MM.1S (cell line): ENCODE data around the gene TGFBI.

Source experiments
- DNase-seq: peaks from one replicate; pipeline ENCODE4 v3.0.0-alpha.2; 2015
- H2AFZ ChIP-seq: fragments of 300-600 bp; sonication (generic); 2 replicates; pipeline ENCODE4 v1.6.0; 2016; ENCODE audit warnings: antibody characterized with exemption, low read length
- H3F3A ChIP-seq: fragments of 300-600 bp; sonication (generic); 2 replicates; pipeline ENCODE4 v1.6.1; 2016; ENCODE audit warnings: mild to moderate bottlenecking, antibody characterized with exemption, low read length, moderate library complexity, mixed read lengths; ENCODE audit not compliant: insufficient read depth
- H3K27ac ChIP-seq: fragments of 300-600 bp; sonication (generic); 2 replicates; pipeline ENCODE4 v1.5.1; 2016; ENCODE audit warnings: mild to moderate bottlenecking, low read length
- H3K27me3 ChIP-seq: fragments of 300-600 bp; sonication (generic); replicated peaks from 2 replicates; pipeline ENCODE4 v1.6.0; 2016; ENCODE audit warnings: low read length; ENCODE audit not compliant: insufficient read depth
- H3K36me3 ChIP-seq: fragments of 300-600 bp; sonication (generic); replicated peaks from 2 replicates; pipeline ENCODE4 v1.6.1; 2016; ENCODE audit warnings: mild to moderate bottlenecking, low read length, mixed read lengths; ENCODE audit not compliant: insufficient read depth
- H3K4me1 ChIP-seq: fragments of 300-600 bp; sonication (generic); 2 replicates; pipeline ENCODE4 v1.6.1; 2016; ENCODE audit warnings: low read length, mixed read lengths
- H3K4me2 ChIP-seq: fragments of 300-600 bp; sonication (generic); 2 replicates; pipeline ENCODE4 v1.6.0; 2016; ENCODE audit warnings: low read depth, low read length
- H3K4me3 ChIP-seq: fragments of 300-600 bp; sonication (generic); 2 replicates; pipeline ENCODE4 v1.5.1; 2016; ENCODE audit warnings: low read length, mixed read lengths
- H3K79me2 ChIP-seq: fragments of 300-600 bp; sonication (generic); 2 replicates; pipeline ENCODE4 v1.6.1; 2016; ENCODE audit warnings: mixed run types, low read length, mixed read lengths
- H3K9ac ChIP-seq: fragments of 300-600 bp; sonication (generic); 2 replicates; pipeline ENCODE4 v1.6.1; 2016; ENCODE audit warnings: low read length, mixed read lengths
- H3K9me2 ChIP-seq: fragments of 300-600 bp; sonication (generic); replicated peaks from 2 replicates; pipeline ENCODE4 v1.6.1; 2016; ENCODE audit warnings: mild to moderate bottlenecking, low read length, mixed read lengths; ENCODE audit not compliant: insufficient read depth
- H3K9me3 ChIP-seq: fragments of 300-600 bp; sonication (generic); replicated peaks from 2 replicates; pipeline ENCODE4 v1.6.1; 2016; ENCODE audit warnings: mild to moderate bottlenecking, low read length, mixed read lengths; ENCODE audit not compliant: insufficient read depth
- H4K20me1 ChIP-seq: fragments of 300-600 bp; sonication (generic); 2 replicates; pipeline ENCODE4 v1.6.1; 2016; ENCODE audit warnings: mild to moderate bottlenecking, low read length, moderate library complexity, mixed read lengths; ENCODE audit not compliant: insufficient read depth
- EZH2 ChIP-seq: fragments of 300-600 bp; sonication (generic); optimal IDR thresholded peaks from 2 replicates; pipeline ENCODE3; 2017; ENCODE audit warnings: low read depth, mild to moderate bottlenecking, antibody characterized with exemption, low read length, mixed read lengths
- EZH2phosphoT487 ChIP-seq: fragments of 300-600 bp; sonication (generic); IDR thresholded peaks from 2 replicates; pipeline ENCODE4 v1.6.1; 2018; ENCODE audit warnings: antibody characterized with exemption, low read length
- TF ChIP-seq, protein P1 (sequence below): fragments of 300-600 bp; sonication (generic); IDR thresholded peaks from 2 replicates; pipeline ENCODE4 v1.5.1; 2016; ENCODE audit warnings: antibody characterized with exemption, low read length, mixed read lengths

TGFBI gene

DNA sequence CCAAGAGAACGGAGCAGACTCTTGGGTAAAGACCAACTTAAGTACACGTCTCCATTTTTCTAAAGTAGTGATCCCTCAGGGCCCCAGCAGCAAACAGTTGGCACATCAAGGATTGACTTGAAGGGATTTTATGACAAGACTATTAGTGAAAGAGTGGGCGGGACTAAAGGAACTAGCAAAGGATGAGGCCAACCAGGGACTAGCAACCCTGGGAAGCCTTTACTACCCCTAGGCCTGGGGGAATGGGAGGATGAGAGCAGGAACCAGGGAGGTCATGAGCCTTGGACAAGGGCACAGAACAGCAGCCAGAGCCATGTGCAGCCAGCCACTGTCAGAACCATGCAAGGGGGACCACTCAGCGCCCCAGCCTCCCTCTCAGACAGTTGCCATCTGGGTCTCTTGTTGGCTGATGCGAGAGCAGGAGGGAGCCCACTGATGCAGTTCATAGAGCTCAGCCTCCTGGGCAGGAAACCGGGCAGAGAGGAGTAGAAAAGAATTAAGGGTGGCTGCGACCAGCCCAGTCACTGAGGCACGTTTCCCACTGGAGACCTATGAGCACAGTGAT is 28.1 kb downstream of the TGFBI start:
- Histone ChIP-seq H3K9me2 (no peaks in the 10 kb centered on the region), H3K4me1 (no peaks in the 10 kb centered on the region), H3K9me3 (no peaks in the 10 kb centered on the region), H3F3A (no peaks in the 10 kb centered on the region), H3K9ac (no peak overlapping the region), H3K27me3 (no peaks in the 10 kb centered on the region), H3K36me3 (no peaks in the 10 kb centered on the region), H3K4me3 (no peak overlapping the region), H3K27ac (no peak overlapping the region), H2AFZ (no peak overlapping the region), H3K79me2 (no peaks in the 10 kb centered on the region), H4K20me1 (no peaks in the 10 kb centered on the region), H3K4me2 (no peak overlapping the region)
- TF ChIP-seq, protein P1, sequence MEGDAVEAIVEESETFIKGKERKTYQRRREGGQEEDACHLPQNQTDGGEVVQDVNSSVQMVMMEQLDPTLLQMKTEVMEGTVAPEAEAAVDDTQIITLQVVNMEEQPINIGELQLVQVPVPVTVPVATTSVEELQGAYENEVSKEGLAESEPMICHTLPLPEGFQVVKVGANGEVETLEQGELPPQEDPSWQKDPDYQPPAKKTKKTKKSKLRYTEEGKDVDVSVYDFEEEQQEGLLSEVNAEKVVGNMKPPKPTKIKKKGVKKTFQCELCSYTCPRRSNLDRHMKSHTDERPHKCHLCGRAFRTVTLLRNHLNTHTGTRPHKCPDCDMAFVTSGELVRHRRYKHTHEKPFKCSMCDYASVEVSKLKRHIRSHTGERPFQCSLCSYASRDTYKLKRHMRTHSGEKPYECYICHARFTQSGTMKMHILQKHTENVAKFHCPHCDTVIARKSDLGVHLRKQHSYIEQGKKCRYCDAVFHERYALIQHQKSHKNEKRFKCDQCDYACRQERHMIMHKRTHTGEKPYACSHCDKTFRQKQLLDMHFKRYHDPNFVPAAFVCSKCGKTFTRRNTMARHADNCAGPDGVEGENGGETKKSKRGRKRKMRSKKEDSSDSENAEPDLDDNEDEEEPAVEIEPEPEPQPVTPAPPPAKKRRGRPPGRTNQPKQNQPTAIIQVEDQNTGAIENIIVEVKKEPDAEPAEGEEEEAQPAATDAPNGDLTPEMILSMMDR = no peak
- no peak for TF ChIP-seq EZH2
- TF ChIP-seq EZH2phosphoT487 = no peak
- DNase-seq = no peak

DNA sequence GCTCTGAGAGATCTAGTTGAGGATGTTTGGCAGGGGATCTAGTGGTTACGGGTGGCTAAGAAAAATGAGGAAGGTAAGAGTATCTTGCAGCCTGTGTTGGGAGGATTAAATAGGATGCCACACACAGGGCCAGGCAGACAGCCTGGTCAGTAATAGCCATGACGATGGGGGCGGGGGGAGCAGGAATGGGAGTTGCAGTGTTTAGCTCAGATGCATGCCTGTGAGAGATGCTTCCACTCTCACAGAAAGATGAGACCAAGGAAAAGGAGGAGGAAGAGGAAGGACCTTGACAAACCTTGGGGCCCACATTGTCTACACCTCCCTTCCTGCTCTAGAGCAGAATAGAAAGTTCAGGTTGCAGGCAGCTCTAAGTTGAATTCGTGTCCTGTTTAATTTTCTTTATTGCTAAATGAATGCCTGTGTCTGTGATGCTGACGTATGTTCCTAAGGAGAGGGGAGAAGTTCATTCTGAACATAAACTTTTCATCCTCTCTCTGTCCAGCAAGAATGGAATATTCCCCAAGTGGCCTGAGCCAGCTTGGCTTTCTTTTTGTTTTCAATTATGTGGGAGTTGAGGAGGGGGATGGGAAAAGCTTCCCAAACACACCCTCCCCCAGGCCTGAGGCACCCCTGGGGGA is 28.7 kb downstream of the TGFBI start:
- Histone ChIP-seq H3K36me3 (no peaks in the 10 kb centered on the region), H3K27ac (no peak overlapping the region), H3K4me1 (peaks cover 4% of the 10 kb centered on the region; the same call in 1 of the 2 replicates), H2AFZ (no peak overlapping the region), H3K9me2 (no peaks in the 10 kb centered on the region), H3K79me2 (no peaks in the 10 kb centered on the region), H3K4me3 (no peak overlapping the region), H4K20me1 (no peaks in the 10 kb centered on the region), H3K4me2 (no peak overlapping the region), H3K9me3 (no peaks in the 10 kb centered on the region), H3K27me3 (no peaks in the 10 kb centered on the region), H3K9ac (no peak overlapping the region), H3F3A (no peaks in the 10 kb centered on the region)
- TF ChIP-seq EZH2phosphoT487 = no peak
- no peak for TF ChIP-seq EZH2
- TF ChIP-seq, protein P1 = no peak
- no peak for DNase-seq

DNA sequence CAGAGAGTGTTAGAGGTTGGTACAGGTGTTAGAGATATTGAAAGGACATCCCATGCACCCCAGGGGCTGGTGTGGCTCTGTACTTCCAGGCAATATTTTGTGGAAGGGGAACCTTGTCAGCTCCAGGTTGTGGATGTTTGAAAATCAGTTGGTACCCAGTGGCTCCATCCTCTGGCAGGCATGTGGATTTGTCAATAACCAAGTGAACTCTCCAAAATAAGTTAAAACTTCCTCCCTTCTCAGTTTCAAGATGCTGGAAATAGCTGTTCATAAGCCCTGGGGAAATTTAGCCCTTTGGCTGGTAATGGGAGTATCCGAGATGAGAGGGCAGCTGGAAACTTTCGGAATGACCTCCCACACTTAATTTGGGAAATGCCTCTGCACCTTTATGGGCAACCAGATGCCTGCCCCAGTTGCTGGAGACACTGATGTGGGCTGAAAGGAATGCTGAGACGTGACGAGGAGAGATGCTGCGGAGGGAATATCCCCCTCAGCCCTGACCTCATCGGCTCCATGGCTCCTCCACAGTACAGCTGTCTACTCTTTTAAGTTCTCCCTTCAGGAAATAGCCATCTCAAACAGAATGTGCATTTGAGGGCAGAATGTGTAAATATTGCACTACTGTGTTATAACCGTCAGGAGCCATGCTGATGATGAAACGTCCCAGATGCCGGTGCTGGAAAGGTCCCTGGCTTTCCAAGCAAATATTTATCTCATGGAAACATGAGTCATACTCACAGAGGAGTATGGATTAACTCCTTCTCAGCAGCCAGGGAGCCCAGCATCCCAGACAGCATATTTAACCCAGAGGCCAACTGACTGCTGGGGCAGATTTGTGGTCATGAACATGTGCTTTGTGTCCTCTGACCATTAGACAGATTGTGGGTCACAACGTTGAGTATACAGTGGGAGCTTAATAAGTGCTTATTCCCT is 29.5 kb downstream of the TGFBI start:
- Histone ChIP-seq H3K27me3 (no peaks in the 10 kb centered on the region), H3K36me3 (no peaks in the 10 kb centered on the region), H3K4me1 (peaks cover 4% of the 10 kb centered on the region; the same call in 1 of the 2 replicates), H3F3A (no peaks in the 10 kb centered on the region), H2AFZ (no peak overlapping the region), H3K9me3 (no peaks in the 10 kb centered on the region), H3K9me2 (no peaks in the 10 kb centered on the region), H3K27ac (no peak overlapping the region), H3K9ac (no peak overlapping the region), H3K4me2 (no peak overlapping the region), H3K4me3 (no peak overlapping the region), H4K20me1 (no peaks in the 10 kb centered on the region), H3K79me2 (no peaks in the 10 kb centered on the region)
- TF ChIP-seq EZH2phosphoT487 (no peak), EZH2 (no peak)
- TF ChIP-seq, protein P1 = no peak
- no peak for DNase-seq
